Lung microvascular endothelial cell (primary cell): ENCODE data around the gene MBD5. TPM values are rescaled to one million over a fixed set of nuclear protein-coding genes. Genes with fewer than 3 reads are reported as not detected.

Source experiments
- DNase-seq, 2 donors: peaks; one replicate each; pipeline versions ENCODE4 v3.0.0 to v3.0.0-alpha.2; 2010; ENCODE audit warnings: low read depth in 2 of 2
- total RNA-seq: library from RNA; depleted of rRNA; stranded (reverse); fragments of >200 nt; gene quantifications from 2 replicates; pipeline ENCODE4 v1.2.1, GENCODE V29; 2014

The MBD5 gene
- total RNA-seq, 1 donor from 2014 or later, result 5.2 TPM

- DNase-seq, result no peak
Observed at GRCh38 chr2:148300544-148300943, 279.7 kb downstream of the MBD5 start.

- DNase-seq, result no peak
Observed at GRCh38 chr2:148301362-148301761, 280.5 kb downstream of the MBD5 start.

- no peak for DNase-seq
Observed at GRCh38 chr2:148302526-148302925, 281.6 kb downstream of the MBD5 start.

GRCh38 chr2:148303161-148303560, 282.3 kb downstream of the MBD5 start:
- no peak for DNase-seq

GRCh38 chr2:148305476-148305875, 284.6 kb downstream of the MBD5 start:
- peak in 1 of 2 donors; percentile 5 for DNase-seq

- DNase-seq, result no peak
Observed at GRCh38 chr2:148306027-148306426, 285.1 kb downstream of the MBD5 start.

GRCh38 chr2:148317598-148317997, 296.7 kb downstream of the MBD5 start:
- no peak for DNase-seq

- DNase-seq, result peak; percentile 19 to 88
Observed at GRCh38 chr2:148338541-148338940, 317.6 kb downstream of the MBD5 start.

GRCh38 chr2:148342086-148342485, 321.2 kb downstream of the MBD5 start:
- DNase-seq, result no peak

GRCh38 chr2:148350199-148350598, 329.3 kb downstream of the MBD5 start:
- DNase-seq, result no peak

- no peak for DNase-seq
Observed at GRCh38 chr2:148351437-148352143, 330.7 kb downstream of the MBD5 start.

GRCh38 chr2:148358375-148358774, 337.5 kb downstream of the MBD5 start:
- no peak for DNase-seq

GRCh38 chr2:148360662-148361061, 339.8 kb downstream of the MBD5 start:
- no peak for DNase-seq

GRCh38 chr2:148362144-148362796, 341.4 kb downstream of the MBD5 start:
- DNase-seq, result no peak

GRCh38 chr2:148375214-148375613, 354.3 kb downstream of the MBD5 start:
- DNase-seq, result no peak

GRCh38 chr2:148391324-148391723, 370.4 kb downstream of the MBD5 start:
- DNase-seq, result peak; percentile 1 to 38

- no peak for DNase-seq
Observed at GRCh38 chr2:148402786-148403185, 381.9 kb downstream of the MBD5 start.

GRCh38 chr2:148410899-148411298, 390.0 kb downstream of the MBD5 start:
- no peak for DNase-seq

GRCh38 chr2:148416248-148416647, 395.4 kb downstream of the MBD5 start:
- DNase-seq, result no peak

GRCh38 chr2:148430101-148430500, 409.2 kb downstream of the MBD5 start:
- no peak for DNase-seq

GRCh38 chr2:148447877-148448276, 427.0 kb downstream of the MBD5 start:
- DNase-seq, result no peak

GRCh38 chr2:148450531-148450930, 429.6 kb downstream of the MBD5 start:
- no peak for DNase-seq

- DNase-seq, result no peak
Observed at GRCh38 chr2:148451046-148451445, 430.2 kb downstream of the MBD5 start.
